GM21528 (cell line): ENCODE measurements around the gene ZNF548.
A peak's percentile ranks its signal among the peaks of the same experiment; 100 is the strongest.

Experiments used
- ATAC-seq: cut with Tn5 transposase; IDR thresholded peaks from one replicate; pipeline ENCODE4 v1.9.1; 2021; ENCODE audit warnings: mild to moderate bottlenecking, moderate library complexity; ENCODE audit not compliant: unreplicated experiment, low FRiP score

Gene ZNF548

DNA sequence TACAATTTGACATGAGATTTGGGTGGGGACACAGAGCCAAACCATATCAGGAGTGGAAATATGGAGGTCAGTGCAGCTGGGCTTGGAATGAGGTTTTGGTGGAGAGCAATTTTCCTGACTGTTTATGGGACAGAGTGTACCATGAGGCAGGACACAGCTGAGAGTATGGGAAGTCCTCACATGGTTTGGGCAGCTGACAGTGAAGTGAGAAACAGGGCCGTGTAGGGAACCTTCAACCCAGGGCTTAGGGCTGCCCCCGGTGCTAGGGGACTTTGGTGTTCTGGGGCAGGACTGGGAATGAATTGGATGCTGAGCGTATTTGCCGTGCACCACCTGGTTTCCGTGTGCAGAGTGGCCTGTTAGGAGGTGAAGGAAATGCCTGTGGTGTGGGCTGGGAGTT is 6.1 kb downstream of the ZNF548 start:
- no peak for ATAC-seq

DNA sequence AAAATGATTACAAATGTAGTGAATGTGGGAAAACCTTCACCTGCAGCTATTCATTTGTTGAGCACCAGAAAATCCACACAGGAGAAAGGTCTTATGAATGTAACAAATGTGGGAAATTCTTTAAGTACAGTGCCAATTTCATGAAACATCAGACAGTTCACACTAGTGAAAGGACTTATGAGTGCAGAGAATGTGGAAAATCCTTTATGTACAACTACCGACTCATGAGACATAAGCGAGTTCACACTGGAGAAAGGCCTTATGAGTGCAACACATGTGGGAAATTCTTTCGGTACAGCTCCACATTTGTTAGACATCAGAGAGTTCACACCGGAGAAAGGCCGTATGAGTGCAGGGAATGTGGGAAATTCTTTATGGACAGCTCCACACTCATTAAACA is 9.2 kb downstream of the ZNF548 start:
- ATAC-seq, result no peak

DNA sequence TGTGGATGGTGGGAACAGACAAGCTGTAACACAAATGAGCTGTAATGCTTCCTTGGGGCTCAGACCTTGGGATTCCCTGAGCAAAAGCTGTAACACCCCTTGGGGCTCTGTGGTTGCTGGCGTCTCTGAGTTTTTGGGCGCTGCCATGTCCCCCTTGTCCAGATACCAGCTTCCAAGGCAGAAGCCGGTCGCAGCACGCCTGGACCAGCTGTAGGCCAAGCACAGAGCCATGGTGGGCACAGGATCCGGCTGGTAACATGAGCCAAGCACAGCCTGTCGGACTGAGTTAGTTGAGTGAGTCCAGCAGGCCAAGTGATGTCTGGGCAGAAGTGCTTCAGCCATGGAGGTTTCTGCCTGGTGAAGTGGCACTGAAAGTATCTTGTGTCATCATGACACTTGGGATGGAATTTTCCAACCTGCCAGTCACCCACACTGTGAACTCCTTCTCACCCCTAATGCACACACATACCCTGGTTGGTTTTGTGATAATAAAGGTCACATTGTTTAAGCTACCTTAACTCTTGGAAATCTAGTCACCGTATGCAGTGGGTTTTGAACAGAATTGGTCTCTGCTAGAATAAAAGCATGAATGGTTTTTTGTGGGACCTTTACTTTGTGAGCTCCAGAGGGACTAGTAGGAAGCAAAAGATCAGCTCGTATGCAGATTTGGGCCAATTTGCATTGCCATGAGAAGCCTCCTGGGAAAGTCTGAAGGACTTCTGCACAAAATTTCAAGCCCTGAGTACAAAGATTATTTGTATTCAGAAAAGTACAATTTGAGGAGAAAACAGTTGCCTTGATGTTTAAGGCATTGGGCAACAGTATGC is 14.3 kb downstream of the ZNF548 start:
- ATAC-seq, result no peak

DNA sequence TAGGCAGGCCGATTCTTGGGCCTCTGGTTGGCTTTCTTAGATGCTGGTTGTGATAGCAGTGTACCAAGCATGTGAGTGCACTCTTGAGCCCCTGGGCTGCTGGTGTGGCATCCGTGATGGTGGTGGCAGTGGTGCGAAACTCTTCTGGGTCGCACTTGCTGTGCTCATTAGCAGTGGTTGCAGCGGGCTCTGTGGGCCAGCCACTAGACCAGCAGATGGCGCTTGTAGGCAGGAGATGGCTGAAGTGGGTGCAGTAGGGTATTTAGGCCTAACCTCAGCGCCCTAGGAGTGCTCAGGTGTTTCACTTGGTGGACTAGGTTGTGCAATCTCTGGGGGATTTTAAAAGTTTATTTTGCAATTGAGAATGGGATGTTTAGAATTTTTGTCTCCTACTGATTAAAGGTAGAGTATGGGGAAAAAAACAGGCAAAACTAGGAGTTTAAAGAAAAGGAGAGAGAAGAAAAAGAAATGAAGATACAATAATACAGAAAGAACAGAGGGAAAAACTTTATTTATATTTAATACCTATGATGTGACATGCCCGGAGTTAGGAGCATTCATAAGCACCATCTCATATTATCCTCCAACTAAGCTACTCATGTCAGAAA is 17.0 kb downstream of the ZNF548 start:
- ATAC-seq, result no peak

DNA sequence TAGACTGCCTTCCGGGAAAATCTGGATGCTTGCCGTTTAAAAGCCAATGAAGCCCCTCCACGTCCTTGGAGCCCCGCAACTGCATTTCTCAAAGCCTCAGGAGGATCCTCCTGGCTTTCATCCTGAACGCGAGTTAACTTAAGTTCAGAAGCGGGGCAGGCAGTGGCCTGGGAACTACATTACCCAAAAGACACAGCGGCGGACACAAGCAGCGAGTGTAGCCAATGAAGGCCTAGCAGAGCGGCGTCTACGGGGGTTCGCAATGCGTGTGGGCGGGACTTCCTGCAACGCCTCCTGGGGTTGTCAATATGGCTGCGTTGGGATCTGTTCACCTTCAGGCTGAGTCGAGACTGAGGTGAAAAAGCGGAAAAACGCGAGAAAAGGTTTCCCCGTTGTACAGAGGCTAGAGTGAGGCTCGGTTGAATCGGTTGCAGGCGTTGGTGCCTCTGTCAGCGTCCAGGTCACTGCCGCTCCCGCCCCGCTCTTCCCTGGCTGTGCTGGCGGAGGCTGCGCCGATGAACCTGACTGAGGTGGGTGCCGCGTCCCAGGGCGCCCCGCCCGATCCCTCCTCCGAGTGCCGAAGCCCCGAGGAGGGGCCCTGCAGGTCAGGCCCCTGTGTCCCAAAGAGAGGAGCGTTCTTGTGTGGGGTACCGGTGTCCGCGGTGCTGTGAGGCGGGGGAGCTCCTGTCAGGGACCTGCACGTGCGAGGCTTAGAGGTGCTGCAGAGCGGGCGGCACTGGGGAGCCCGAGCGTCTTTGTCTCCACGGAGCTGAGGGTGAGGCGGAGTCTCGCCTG is 21.4 kb downstream of the ZNF548 start, which contains the start of gene ZNF17:
TSS of gene ZNF17 (plus strand) at position 285 of the 795 bp plus-strand sequence. CDS start 2,455 bp downstream, outside the sequence.
- peak; percentile 96 for ATAC-seq

DNA sequence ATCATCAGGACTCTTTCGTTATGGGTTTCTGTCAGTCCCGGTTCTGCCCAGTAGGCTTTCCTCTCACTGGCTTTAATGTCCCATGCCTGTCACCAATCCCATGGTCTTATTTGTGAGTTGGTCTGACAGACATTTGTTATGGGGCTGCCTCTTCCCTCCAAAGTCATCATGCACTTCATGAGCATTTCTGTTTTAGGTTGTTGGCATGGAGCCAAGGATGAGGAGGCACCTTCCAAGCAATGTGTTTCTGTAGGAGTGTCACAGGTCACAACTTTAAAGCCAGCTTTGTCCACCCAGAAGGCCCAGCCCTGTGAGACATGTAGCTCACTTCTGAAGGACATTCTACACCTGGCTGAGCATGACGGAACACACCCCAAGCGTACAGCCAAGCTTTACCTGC is 29.8 kb downstream of the ZNF548 start:
- ATAC-seq, result no peak

DNA sequence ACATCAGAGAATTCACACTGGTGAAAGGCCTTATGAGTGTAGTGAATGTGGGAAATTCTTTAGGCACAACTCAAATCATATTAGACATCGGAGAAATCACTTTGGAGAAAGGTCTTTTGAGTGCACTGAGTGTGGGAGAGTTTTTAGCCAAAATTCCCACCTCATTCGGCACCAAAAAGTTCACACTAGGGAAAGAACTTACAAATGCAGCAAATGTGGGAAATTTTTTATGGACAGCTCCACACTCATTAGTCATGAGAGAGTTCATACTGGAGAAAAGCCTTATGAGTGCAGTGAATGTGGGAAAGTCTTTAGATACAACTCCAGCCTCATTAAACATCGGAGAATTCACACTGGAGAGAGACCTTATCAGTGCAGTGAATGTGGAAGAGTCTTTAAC is 31.4 kb downstream of the ZNF548 start:
- no peak for ATAC-seq

DNA sequence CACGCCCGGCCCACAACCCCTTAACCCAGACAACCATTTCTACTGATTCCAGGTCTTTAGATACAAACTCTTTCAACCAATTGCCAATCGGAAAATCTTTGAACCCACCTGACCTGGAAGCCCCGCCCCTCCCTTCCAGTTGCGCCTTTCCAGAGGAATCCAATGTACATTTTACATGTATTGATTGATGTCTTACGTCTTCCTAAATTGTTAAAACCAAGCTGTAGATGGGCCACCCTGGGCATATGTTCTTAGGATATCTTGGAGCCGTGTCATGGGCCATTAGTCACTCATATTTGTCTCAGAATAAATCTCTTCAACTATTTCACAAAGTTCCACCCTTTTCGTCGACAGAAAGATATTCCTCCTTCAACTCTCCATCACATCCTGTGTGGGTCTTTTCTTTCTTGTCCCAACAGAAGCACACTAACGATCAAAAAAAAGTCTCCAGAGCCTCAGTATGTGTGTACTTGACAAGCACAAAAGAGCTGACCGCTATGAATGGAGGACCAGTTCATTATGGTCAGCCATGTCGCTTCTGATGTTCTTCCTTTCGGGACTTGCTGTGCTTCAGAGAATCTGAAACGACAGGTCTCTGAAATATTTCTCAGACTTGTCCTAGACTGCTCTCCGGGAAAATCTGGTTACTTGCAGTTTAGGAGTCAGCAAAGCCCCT is 44.9 kb downstream of the ZNF548 start:
- ATAC-seq, result peak; percentile 16

DNA sequence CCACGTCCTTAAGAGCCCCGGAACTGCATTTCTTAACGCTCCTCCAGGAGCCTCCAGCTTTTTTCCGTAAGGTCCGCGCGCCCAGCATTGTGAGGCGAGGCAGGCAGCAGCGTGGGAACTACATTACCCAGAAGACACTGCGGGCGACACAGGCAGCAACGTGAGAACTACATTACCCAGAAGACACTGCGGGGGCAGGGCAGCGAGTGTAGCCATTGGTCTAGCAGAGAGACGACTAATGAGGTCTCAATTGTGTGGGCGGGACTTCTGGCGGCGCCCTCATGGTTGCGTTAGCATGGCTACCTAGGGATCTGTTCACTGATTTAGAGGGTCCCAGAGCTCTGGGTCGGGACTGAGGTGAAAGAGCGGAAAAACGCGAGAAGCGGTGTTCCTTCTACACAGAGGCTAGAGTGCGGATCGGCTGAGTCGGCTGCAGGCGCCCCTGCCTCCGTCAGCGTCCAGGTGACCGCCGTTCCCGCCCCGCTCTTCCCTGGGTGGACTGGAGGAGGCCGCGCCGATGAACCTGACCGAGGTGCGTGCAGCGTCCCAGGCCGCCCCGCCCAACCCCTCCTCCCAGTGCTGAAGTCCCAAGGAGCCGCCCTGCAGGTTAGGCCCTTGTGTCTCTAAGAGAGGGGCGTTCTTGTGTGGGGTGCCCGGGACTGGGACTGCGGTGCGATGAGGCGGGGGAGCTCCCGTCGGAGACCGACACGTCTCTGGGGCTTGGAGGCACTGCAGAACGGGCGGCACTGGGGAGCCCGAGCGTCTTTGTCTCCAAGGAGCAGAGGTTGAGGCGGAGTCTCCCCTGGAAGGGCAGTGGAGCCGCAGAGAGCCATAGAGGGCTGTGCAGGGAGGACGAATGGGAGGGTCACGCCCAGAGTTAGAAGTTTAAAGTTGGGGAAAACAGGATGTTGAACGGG is 45.7 kb downstream of the ZNF548 start, which contains the start of gene ZNF749:
TSS of gene ZNF749 (plus strand) at position 264 of the 917 bp plus-strand sequence. CDS start at position 518, 254 bp downstream.
- peak; percentile 95 for ATAC-seq

DNA sequence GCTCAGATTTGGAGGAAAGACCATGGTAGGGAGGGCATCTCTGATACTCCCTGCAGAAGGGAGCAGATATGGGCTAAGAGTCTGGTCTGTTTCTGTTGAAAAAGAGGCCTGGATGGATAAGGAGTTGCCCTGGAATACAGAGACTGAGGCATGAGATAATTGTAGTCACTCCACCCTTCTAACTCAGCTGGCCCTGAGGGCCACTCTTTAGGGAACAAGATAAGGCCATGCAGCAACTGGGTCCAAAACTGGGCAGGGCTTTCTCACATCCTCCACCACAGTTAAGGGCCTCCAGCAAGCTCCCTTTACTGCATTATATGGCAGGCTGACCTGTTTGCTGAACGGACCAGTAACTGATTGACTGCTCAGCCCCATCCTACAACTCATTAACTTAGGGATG is 46.8 kb downstream of the ZNF548 start:
- ATAC-seq, result no peak

DNA sequence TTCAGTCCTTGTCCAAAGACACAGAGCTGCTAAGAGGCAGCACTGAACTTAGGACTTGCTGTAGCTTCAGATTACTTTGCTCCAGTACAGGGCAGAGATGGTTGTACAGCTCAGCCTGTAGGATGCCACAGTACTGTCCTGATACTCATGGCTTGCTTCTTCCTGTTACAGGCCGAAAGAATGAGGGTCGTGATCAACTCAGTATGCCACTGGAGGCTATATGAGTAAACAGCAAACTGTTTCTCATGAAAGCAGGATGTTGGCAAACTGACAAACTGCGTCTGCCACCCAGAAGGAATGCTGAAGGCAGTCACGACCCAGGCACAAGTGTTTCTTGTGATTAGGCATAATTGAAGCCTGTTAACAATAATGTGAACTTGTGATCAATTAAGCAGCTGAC is 48.3 kb downstream of the ZNF548 start:
- no peak for ATAC-seq

DNA sequence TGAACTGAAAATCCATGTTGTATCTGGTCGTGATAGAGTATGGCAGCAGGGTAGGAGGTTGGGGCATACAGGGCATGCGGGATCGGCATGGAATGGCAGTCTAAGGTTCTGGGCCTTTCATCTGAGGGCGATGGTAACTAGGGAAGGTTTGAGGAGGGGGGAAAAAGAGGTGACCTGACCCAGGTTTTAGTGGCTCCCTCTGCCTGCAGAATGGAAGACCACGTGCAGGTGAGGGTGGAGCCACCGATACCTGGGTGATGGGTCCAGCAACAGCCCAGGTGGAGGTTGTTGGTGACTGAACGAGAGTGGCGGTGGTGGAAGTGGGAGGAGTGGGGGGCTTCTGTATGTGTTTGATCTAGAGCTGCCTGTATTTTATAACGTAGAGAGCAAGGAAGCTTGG is 49.3 kb downstream of the ZNF548 start:
- no peak for ATAC-seq

DNA sequence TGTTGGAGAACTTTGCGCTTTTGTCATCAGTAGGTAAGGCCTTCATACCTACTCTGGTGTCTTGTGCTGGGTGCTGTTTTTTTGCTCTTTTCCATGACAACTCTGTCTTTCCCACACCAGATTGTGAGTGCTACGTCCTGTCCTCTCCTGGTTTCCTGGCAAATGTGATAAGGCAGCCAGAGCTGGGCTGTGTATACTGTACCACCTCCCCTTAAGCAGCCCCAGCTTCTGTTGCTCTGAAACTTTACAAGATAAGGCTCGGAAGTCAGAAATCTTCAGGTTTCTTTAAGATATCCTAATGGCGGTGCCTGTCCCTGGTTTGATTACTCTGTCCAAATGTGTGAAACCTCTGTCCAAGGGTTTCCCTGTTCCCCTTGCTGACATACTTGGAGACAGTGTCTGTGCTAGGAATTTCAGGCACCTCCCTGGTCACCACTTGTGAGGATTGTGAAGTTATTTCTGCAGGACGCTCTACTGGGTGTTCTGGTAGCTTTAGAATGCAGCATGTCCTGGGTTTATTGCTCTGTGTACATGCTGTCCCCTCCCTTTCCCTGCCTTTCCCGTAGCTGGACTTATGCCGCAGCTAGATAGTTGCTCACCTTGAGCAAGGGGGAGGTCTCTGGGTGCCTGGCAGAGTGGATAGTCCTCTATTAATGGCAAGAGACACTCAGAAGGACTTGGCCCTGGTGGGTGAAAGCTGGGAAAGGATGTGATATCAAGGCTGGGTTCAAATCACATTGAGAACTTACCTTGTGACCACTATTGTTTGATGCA is 52.5 kb downstream of the ZNF548 start:
- ATAC-seq, result no peak

DNA sequence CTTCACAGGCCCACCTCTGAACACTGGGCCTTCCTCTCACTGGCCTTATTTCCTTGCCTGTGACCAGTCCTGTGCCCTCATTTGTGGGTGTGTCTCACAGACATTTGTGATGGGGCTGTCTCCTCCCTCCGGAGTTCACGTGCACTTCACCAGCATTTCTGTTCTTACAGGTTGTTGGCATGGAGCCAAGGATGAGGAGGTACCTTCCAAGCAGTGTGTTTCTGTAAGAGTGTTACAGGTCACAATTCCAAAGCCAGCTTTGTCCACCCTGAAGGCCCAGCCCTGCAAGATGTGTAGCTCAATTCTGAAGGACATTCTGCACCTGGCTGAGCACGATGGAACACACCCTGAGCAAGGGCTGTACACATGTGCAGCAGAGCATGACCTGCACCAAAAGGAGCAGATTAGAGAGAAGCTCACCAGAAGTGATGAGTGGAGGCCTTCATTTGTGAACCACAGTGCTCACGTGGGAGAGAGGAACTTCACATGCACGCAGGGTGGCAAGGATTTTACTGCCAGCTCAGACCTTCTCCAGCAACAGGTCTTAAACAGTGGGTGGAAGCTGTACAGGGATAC is 53.6 kb downstream of the ZNF548 start:
- ATAC-seq, result no peak

DNA sequence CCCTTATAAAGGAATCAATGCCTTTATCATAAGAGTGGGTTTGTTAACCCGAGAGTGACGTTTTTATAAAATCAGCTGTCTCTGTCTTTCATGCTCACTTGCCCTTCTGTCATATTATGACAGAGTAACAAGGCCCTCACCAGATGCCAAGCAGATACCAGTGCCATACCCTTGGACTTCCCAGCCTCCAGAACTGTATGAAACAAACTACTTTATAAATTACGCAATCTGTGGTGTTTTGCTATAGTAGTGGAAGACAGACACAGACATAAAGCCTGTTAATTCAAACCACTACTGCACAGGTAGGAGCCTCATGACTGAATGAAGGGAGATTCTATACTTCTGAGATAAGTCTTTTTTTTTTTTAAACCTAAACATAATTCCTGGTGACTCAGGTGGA is 62.7 kb downstream of the ZNF548 start:
- ATAC-seq, result no peak
